Adrenal gland (tissue), 5 donors: Measurements from ENCODE around the gene SLC26A4.

ENCODE experiments used
- POLR2A ChIP-seq, 2 donors: fragments of 450-650 bp; IDR thresholded peaks; one replicate each; pipeline ENCODE4 v1.6.1; 2017; ENCODE audit warnings: antibody characterized with exemption in 2 of 2, mild to moderate bottlenecking in 2 of 2, moderate library complexity in 1 of 2
- TF ChIP-seq, protein P1 (sequence below), 6 experiments: fragments of 450-650 bp in 4 of 6; fragments of 200-600 bp in 2 of 6; sonication (generic) in 1 of 6; IDR thresholded peaks; 1 replicate in 5 of 6; 2 replicates in 1 of 6; pipeline versions ENCODE4 v1.5.1 to v1.8.0; 2016 to 2021; ENCODE audit warnings: antibody characterized with exemption in 6 of 6, mild to moderate bottlenecking in 2 of 6, moderate library complexity in 1 of 6
- donor health status: DM: no; HTN: no; CAD: no.

DNA sequence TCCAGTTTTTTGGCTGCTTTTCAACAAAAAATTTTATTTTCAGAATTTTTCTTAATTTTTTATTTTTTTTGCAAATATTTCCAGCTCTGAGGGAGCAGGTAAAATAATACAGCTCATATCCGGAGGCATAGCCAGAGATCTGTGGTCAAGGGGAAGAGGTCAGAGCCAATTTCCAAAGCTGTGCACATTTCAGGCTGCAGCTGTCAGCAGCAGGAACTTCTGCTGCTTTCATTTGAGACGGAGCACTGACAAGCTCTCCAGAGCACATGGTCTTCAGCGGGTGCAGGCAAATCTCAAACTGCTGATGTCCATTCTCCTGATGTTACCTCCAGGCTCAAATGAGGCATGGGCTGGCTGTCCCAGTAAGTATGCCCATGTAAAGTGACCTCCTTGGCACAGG lies 31.1 kb downstream of the SLC26A4 start:
- TF ChIP-seq, protein P1, sequence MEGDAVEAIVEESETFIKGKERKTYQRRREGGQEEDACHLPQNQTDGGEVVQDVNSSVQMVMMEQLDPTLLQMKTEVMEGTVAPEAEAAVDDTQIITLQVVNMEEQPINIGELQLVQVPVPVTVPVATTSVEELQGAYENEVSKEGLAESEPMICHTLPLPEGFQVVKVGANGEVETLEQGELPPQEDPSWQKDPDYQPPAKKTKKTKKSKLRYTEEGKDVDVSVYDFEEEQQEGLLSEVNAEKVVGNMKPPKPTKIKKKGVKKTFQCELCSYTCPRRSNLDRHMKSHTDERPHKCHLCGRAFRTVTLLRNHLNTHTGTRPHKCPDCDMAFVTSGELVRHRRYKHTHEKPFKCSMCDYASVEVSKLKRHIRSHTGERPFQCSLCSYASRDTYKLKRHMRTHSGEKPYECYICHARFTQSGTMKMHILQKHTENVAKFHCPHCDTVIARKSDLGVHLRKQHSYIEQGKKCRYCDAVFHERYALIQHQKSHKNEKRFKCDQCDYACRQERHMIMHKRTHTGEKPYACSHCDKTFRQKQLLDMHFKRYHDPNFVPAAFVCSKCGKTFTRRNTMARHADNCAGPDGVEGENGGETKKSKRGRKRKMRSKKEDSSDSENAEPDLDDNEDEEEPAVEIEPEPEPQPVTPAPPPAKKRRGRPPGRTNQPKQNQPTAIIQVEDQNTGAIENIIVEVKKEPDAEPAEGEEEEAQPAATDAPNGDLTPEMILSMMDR (IDR thresholded peaks at IDR 0.05), result no peak
- TF ChIP-seq POLR2A (IDR thresholded peaks at IDR 0.05), result no peak
